ENCODE measurements around the gene LPAR6.

The LPAR6 gene

GRCh38 chr13:48369988-48370387 is 42.9 kb downstream of the LPAR6 start:
- H3K4me3 ChIP-seq (ENCODE audit: low read depth, low read length) = no peak overlapping the region
- no peak for TF ChIP-seq CTCF (IDR thresholded peaks at IDR 0.05; ENCODE audit: low read depth, low read length)
